ENCODE measurements around the gene GRIA1.

GRIA1 gene

DNA sequence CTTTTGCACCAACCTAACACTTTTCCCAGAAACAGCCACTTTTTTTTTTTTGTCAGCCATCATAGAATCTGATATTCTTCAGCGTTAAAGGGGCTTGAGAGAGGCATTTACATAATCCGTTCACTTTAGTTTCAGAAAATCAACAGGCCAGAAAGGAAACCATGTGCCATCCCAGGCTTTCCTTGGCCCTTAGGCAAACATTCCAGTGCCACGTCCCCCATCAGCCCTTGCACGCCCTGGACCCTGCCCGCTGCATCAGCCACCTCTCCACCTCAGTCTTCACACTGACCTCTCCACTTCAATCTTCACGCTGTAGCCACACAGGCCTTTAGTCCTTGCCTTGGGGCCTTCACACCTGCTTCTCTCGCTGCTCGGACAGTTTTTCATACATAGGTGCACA lies 123.2 kb downstream of the GRIA1 start:
- no peak overlapping the region for H3K4me3 ChIP-seq (ENCODE audit: low read depth, low read length)
- TF ChIP-seq, protein P1, sequence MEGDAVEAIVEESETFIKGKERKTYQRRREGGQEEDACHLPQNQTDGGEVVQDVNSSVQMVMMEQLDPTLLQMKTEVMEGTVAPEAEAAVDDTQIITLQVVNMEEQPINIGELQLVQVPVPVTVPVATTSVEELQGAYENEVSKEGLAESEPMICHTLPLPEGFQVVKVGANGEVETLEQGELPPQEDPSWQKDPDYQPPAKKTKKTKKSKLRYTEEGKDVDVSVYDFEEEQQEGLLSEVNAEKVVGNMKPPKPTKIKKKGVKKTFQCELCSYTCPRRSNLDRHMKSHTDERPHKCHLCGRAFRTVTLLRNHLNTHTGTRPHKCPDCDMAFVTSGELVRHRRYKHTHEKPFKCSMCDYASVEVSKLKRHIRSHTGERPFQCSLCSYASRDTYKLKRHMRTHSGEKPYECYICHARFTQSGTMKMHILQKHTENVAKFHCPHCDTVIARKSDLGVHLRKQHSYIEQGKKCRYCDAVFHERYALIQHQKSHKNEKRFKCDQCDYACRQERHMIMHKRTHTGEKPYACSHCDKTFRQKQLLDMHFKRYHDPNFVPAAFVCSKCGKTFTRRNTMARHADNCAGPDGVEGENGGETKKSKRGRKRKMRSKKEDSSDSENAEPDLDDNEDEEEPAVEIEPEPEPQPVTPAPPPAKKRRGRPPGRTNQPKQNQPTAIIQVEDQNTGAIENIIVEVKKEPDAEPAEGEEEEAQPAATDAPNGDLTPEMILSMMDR (IDR thresholded peaks at IDR 0.05; ENCODE audit: borderline replicate concordance, insufficient read depth, low read depth, low read length) = no peak

DNA sequence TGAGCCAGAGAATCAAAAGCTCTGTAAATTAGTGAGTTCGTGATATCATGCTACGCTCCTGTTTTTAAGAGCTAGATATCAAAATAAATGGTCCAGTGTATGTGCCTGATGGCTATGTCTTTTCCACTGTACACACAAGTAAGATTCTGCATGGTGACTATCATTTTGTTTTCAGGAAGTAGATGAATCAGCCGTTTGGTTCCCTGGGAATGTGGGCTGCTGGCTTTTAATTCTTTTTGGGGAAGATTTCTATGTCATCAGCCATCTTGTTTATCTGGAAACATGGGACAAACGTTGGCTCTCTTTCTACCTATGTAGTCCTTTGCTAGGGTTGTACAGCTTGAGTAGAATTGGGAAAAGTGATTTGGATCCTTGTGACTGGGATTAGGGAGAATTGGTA lies 126.7 kb downstream of the GRIA1 start:
- TF ChIP-seq, protein P1 (IDR thresholded peaks at IDR 0.05; ENCODE audit: borderline replicate concordance, insufficient read depth, low read depth, low read length) = no peak
- H3K4me3 ChIP-seq (ENCODE audit: low read depth, low read length) = no peak overlapping the region

DNA sequence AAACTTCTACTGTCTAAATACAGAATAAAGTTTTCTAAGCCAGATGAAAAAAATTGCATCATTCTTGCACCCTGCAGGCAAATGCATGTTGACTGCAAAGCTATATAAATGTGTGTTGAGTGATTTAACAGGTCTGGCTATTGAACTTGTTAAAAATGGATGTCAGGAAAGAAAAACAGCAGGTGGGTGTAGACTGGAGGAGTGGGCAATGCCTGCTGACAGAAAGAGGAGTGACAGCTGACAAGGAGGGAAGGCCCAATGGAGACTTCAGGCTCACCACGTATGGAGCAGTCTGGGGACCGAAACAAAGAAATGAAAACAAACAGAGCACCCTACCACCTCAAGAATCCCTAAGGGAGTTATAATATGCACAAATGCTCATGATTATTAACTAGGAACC lies 127.8 kb downstream of the GRIA1 start:
- TF ChIP-seq, protein P1 (IDR thresholded peaks at IDR 0.05; ENCODE audit: borderline replicate concordance, insufficient read depth, low read depth, low read length) = no peak
- H3K4me3 ChIP-seq (ENCODE audit: low read depth, low read length) = no peak overlapping the region

DNA sequence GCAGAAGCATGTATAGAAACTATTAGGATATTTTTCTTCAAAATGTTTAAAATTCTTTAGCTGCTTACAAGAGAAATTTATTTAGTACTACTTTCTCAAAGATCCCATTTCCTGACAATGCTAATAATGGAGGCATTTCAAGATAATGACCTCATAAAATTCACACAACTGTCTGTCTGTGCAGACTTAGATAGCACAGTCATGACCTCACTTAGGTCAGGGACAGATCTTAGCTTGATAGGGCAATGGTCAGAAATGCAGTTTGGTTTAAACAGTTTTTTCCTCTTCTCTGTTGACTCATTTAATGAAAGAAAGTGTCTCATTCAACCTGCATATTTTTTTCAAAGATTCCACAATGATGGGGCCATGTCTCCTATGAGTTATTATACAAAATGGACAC lies 128.4 kb downstream of the GRIA1 start:
- TF ChIP-seq, protein P1 (IDR thresholded peaks at IDR 0.05; ENCODE audit: borderline replicate concordance, insufficient read depth, low read depth, low read length) = no peak
- H3K4me3 ChIP-seq (ENCODE audit: low read depth, low read length) = no peak overlapping the region

DNA sequence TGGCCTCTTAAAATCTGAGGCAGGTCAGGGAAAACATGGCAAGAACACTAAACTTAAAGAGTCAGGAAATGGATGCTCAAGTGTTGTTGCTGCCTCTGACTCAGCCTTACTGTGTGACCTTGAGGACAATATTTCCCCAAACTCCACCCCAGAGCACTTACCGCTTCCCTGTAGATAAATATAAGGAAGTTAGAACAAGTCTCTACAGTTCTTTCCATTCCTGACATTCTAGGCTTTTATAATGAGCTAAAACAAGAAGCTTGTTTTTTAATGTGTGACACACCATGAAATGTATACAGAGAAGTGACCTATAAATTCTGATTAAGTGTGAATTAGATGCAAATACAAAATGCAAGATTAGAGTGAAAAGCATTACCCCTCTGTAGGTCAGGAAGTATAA lies 129.3 kb downstream of the GRIA1 start:
- TF ChIP-seq, protein P1 (IDR thresholded peaks at IDR 0.05; ENCODE audit: borderline replicate concordance, insufficient read depth, low read depth, low read length) = no peak
- H3K4me3 ChIP-seq (ENCODE audit: low read depth, low read length) = no peak overlapping the region

DNA sequence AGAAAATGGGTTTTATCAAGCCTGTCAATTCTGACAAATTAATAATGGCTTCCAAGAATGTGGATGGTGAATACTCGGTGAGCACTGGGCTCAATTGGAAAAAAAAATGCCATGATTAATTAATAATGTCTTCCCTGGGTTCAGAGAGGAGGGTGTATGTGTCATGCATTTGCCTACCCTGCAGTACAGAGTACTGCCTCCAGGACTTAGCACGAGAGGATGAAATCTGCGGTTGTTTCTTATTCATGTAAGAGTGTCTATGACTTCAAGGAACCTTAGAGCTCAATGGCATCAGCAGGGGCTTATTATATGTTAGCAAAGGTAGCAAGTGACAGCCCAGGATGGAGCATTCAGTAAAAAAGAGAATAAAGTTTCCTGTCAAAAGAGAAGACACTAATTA lies 132.7 kb downstream of the GRIA1 start:
- H3K4me3 ChIP-seq (ENCODE audit: low read depth, low read length) = no peak overlapping the region
- TF ChIP-seq, protein P1 (IDR thresholded peaks at IDR 0.05; ENCODE audit: borderline replicate concordance, insufficient read depth, low read depth, low read length) = no peak

DNA sequence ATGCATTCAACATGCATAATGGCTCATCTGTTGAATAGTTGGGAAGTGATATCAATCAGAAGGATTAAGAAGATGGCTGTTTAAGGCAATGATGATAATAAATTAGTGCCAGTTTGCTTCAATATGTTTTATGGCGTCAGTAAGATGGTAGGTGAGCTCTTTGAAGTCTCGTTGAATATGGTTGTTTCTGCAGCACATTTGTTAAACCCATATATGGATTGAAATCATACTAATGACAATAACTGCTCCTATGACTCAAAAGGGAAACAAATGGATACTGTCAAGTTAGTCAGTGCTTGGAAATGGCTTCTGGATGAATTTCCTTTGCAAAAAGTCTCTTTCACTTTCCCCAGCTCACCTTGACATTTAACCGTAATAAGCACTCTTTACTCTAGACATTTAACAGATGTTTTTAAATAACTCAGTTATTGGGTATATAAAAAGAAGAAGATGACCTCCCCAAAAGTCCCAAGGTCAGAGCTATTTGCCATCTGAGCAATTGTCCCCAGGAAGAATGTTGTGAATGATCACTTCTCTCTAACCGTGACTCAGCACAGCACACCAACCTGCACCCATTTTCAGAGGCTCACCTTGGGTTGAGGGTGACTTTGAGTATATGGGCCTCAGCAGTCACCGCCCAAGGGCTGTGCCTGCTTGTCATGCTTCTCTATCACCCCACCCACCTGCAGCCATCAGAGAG lies 133.4 kb downstream of the GRIA1 start:
- H3K4me3 ChIP-seq (ENCODE audit: low read depth, low read length) = no peak overlapping the region
- TF ChIP-seq, protein P1 (IDR thresholded peaks at IDR 0.05; ENCODE audit: borderline replicate concordance, insufficient read depth, low read depth, low read length) = no peak
